Measurements from ENCODE around the gene CYP24A1.

- TF ChIP-seq CTCF (IDR thresholded peaks at IDR 0.05), result no peak
- TF ChIP-seq POLR2A (IDR thresholded peaks at IDR 0.05), result no peak
These were observed 39.1 kb upstream of the CYP24A1 start for GRCh38 chr20:54212871-54213270.
